GM12878 (cell line): ENCODE data around the gene PLXDC1. TPM values are rescaled to one million over a fixed set of nuclear protein-coding genes. Genes with fewer than 3 reads are reported as not detected.

ENCODE experiments used
- ATAC-seq: fragments of 200-7000 bp; cut with Tn5 transposase; 3 replicates; pipeline ENCODE4 v1.9.1; 2020; ENCODE audit warnings: mild to moderate bottlenecking, moderate library complexity
- BruUV-seq: library from RNA; stranded (reverse); fragments of 400-500 nt; replicated peaks from 2 replicates; lab custom pipeline; 2021; lab: Mats Ljungman, UMichigan
- CTCF ChIA-PET: fragments of 300-600 bp; sonication (Branson Sonifier 250); formaldehyde crosslinking; extraction: SDS; loops from one replicate; lab custom pipeline; 2021; ENCODE audit warnings: inconsistent platforms; lab: Yijun Ruan, JAX
- POLR2A ChIA-PET: fragments of 350-600 bp; formaldehyde crosslinking; extraction: SDS; loops from one replicate; lab custom pipeline; 2021; ENCODE audit warnings: inconsistent platforms; lab: Charles Lee
- RAD21 ChIA-PET: fragments of 300-600 bp; sonication (Branson Sonifier 250); formaldehyde crosslinking; loops from one replicate; lab custom pipeline; 2023; ENCODE audit warnings: antibody characterized with exemption; ENCODE audit not compliant: unreplicated experiment; lab: Charles Lee
- SMC1A ChIA-PET: fragments of 300-600 bp; sonication (Branson Sonifier 250); formaldehyde crosslinking; loops from one replicate; lab custom pipeline; 2023; ENCODE audit not compliant: unreplicated experiment, uncharacterized antibody; lab: Charles Lee
- DNase-seq: peaks from one replicate; pipeline ENCODE4 v3.0.0-alpha.2; 2011; ENCODE audit warnings: low read depth, low spot score
- FAIRE-seq: peaks from 3 replicates; lab custom pipeline; 2011; peaks lifted over from hg19 to GRCh38; lab: Jason Lieb, UNC
- H2AFZ ChIP-seq: 2 replicates; pipeline ENCODE4 v1.6.0; 2011; ENCODE audit warnings: low read depth, low read length, control low read depth; ENCODE audit not compliant: control insufficient read depth
- H3K27ac ChIP-seq: 2 replicates; pipeline ENCODE4 v1.5.1; 2011; ENCODE audit warnings: control low read depth; ENCODE audit not compliant: control insufficient read depth, insufficient read depth
- H3K27me3 ChIP-seq, 2 experiments: replicated peaks in 1 of 2; 2 replicates each; pipeline versions ENCODE4 v1.6.0 to v1.6.1; 2011; ENCODE audit warnings: low read length in 1 of 2; ENCODE audit not compliant: control insufficient read depth in 2 of 2, insufficient read depth in 2 of 2
- H3K36me3 ChIP-seq, 2 experiments: 2 replicates each; pipeline ENCODE4 v1.5.1; 2011; ENCODE audit warnings: low read length in 1 of 2; ENCODE audit not compliant: control insufficient read depth in 2 of 2, insufficient read depth in 2 of 2
- H3K4me1 ChIP-seq: 2 replicates; pipeline ENCODE4 v1.6.1; 2011; ENCODE audit warnings: mild to moderate bottlenecking, low read length, moderate library complexity, mixed read lengths; ENCODE audit not compliant: control insufficient read depth, insufficient read depth
- H3K4me2 ChIP-seq: 2 replicates; pipeline ENCODE4 v1.6.0; 2011; ENCODE audit warnings: control low read depth; ENCODE audit not compliant: control insufficient read depth, insufficient read depth
- H3K4me3 ChIP-seq: fragments of 200-600 bp; sonication (generic); 2 replicates; pipeline ENCODE4 v1.5.1; 2016
- H3K79me2 ChIP-seq: 2 replicates; pipeline ENCODE4 v1.6.0; 2011; ENCODE audit warnings: low read length; ENCODE audit not compliant: control insufficient read depth, insufficient read depth
- H3K9ac ChIP-seq: 2 replicates; pipeline ENCODE4 v1.8.0; 2011; ENCODE audit warnings: low read length, control low read depth, mixed read lengths; ENCODE audit not compliant: control insufficient read depth, insufficient read depth
- H3K9me3 ChIP-seq: replicated peaks from 3 replicates; pipeline ENCODE4 v1.5.1; 2011; ENCODE audit warnings: mild to moderate bottlenecking, low read length; ENCODE audit not compliant: control insufficient read depth, insufficient read depth
- H4K20me1 ChIP-seq: 2 replicates; pipeline ENCODE4 v1.6.0; 2011; ENCODE audit not compliant: control insufficient read depth, insufficient read depth
- BACH1 ChIP-seq: fragments of 450-650 bp; IDR thresholded peaks from 2 replicates; pipeline ENCODE4 v1.6.1; 2017; ENCODE audit warnings: mild to moderate bottlenecking, borderline replicate concordance
- IKZF1 ChIP-seq: fragments of 450-650 bp; conservative IDR thresholded peaks from 2 replicates; pipeline ENCODE4 v1.6.1; 2017; ENCODE audit warnings: antibody characterized with exemption, mild to moderate bottlenecking
- MYB ChIP-seq: fragments of 150-350 bp; IDR thresholded peaks from 2 replicates; pipeline ENCODE4 v1.6.1; 2014; ENCODE audit warnings: mild to moderate bottlenecking, low read depth, low read length, borderline replicate concordance
- NFYA ChIP-seq: IDR thresholded peaks from 2 replicates; pipeline ENCODE4 v1.6.1; 2011; ENCODE audit warnings: low read depth, mild to moderate bottlenecking, low read length, improper control_type of control experiment, borderline replicate concordance
- POU2F2 ChIP-seq: IDR thresholded peaks from 3 replicates; pipeline ENCODE4 v1.6.1; 2011; ENCODE audit warnings: low read depth, mild to moderate bottlenecking, low read length, borderline replicate concordance
- RAD21 ChIP-seq: IDR thresholded peaks from 2 replicates; pipeline ENCODE4 v1.6.1; 2011; ENCODE audit warnings: mild to moderate bottlenecking, low read depth, low read length, moderate library complexity; ENCODE audit not compliant: insufficient read depth
- RFX5 ChIP-seq: IDR thresholded peaks from 2 replicates; pipeline ENCODE4 v1.6.1; 2011; ENCODE audit warnings: low read depth, low read length, improper control_type of control experiment
- RUNX3 ChIP-seq: IDR thresholded peaks from 2 replicates; pipeline ENCODE4 v1.6.1; 2012; ENCODE audit warnings: low read length, inconsistent platforms
- SMAD1 ChIP-seq: fragments of 450-650 bp; IDR thresholded peaks from 2 replicates; pipeline ENCODE4 v1.6.1; 2018; ENCODE audit warnings: mild to moderate bottlenecking, low read depth; ENCODE audit not compliant: partially characterized antibody
- SMAD5 ChIP-seq: IDR thresholded peaks from 2 replicates; pipeline ENCODE4 v1.6.1; 2016; ENCODE audit warnings: antibody characterized with exemption, low read depth
- SREBF1 ChIP-seq: IDR thresholded peaks from 2 replicates; pipeline ENCODE4 v1.6.1; 2012; ENCODE audit warnings: mild to moderate bottlenecking, low read length
- ZNF217 ChIP-seq: fragments of 450-650 bp; IDR thresholded peaks from 2 replicates; pipeline ENCODE4 v1.6.1; 2017; ENCODE audit warnings: antibody characterized with exemption, mild to moderate bottlenecking
- WGBS: methylation state at CpG from one replicate; pipeline ENCODE4 v1.1.6; 2016; ENCODE audit warnings: low lambda C conversion rate; ENCODE audit not compliant: insufficient replicate concordance, insufficient coverage; ENCODE audit errors: missing lambda C conversion rate; 5-methylcytosine and 5-hydroxymethylcytosine counted together
- in situ Hi-C: fragments of 300-500 bp; cut with MboI; formaldehyde crosslinking; loops from 9 replicates; pipeline ENCODE4 v1.14.3; 2018; ENCODE audit warnings: mixed read lengths
- intact Hi-C: fragments of 100-400 bp; cut with micrococcal nuclease; formaldehyde crosslinking; loops from one replicate; pipeline ENCODE4 v1.14.2; 2022; ENCODE audit not compliant: unreplicated experiment
- polyA plus RNA-seq, 11 experiments: library from polyadenylated mRNA; depleted of rRNA in 4 of 11; unstranded in 6 of 11; stranded (reverse) in 5 of 11; fragments of >200 nt; fragmentation: Nextera tagmentation in 4 of 11; fragmentation: Illumina TruSeq in 1 of 11; extraction: Ambion mirVana in 4 of 11; extraction: Trizol in 1 of 11; gene quantifications; 1 replicate in 1 of 11; 2 replicates in 10 of 11; pipeline versions ENCODE4 v1.2.1 to v1.2.3, GENCODE V29; 2011 to 2016; ENCODE audit warnings: inconsistent platforms in 2 of 11, missing spikeins in 2 of 11, low read depth in 1 of 11
- total RNA-seq, 4 experiments: library from RNA; depleted of rRNA in 3 of 4; stranded (reverse); fragments of >200 nt in 3 of 4; fragmentation: Illumina TruSeq in 1 of 4; extraction: Trizol in 1 of 4; gene quantifications; 2 replicates each; pipeline versions ENCODE4 v1.2.1 to v1.2.3, GENCODE V29; 2013 to 2021
- TF ChIP-seq, protein P1 (sequence below): fragments of 450-650 bp; IDR thresholded peaks from 2 replicates; pipeline ENCODE4 v1.6.1; 2016; ENCODE audit warnings: mild to moderate bottlenecking
- TF ChIP-seq, protein P2 (sequence below): fragments of 450-650 bp; IDR thresholded peaks from 2 replicates; pipeline ENCODE4 v1.6.1; 2017; ENCODE audit warnings: mild to moderate bottlenecking

Gene PLXDC1
- total and polyA plus RNA-seq, 10 of the 15 experiments (the other 5 are each of a cell fraction or from before 2014, with no cell fraction given), result 0.03 to 0.30 (median 0.22) TPM; not detected in 7

DNA sequence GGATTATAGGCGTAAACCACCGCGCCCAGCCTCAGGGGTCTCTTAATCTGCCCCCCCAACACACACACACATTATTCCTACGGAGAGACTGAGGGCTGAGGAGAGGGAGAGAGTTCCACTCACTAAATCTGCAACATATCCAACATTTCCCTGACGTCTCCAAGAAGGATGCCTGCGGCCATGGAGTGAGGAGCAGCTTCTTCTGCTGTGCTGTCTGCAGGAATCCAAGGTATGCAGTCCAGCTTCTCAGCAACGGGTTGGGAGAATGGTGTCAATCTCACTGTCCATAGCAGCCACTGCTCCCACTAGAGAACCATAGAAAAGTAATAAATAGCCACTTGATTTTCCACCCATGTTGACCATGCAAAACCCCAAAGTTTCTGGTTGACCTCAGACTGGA lies 5.1 kb upstream of the PLXDC1 start:
- ChIA-PET POLR2A (no interaction called here), SMC1A (interaction anchor here (1.1 kb wide), 1 partner anchor 8 kb away, joined by 3 read pairs; no protein-coding TSS in a partner anchor), CTCF (interaction anchor here (0.7 to 5.9 kb wide), 3 partner anchors 9 to 100 kb away, joined by 3 to 128 read pairs (median 5); partner anchors contain the start of gene ARL5C), RAD21 (no interaction called here)
- ATAC-seq (no peak), FAIRE-seq (no peak), DNase-seq (no peak)
- Histone ChIP-seq H3K9ac (no peak overlapping the region), H4K20me1 (no peaks in the 10 kb centered on the region), H3K36me3 (no peaks in the 10 kb centered on the region), H3K4me2 (no peak overlapping the region), H3K9me3 (no peaks in the 10 kb centered on the region), H3K4me3 (no peak overlapping the region), H3K27me3 (no peaks in the 10 kb centered on the region; a peak in 1 of 4 replicates), H2AFZ (no peak overlapping the region), H3K4me1 (peaks cover 8% of the 10 kb centered on the region), H3K27ac (no peak overlapping the region), H3K79me2 (no peaks in the 10 kb centered on the region)
- TF ChIP-seq SMAD1 (no peak), RUNX3 (no peak), SREBF1 (no peak), POU2F2 (no peak), BACH1 (no peak), NFYA (no peak), IKZF1 (no peak)
- BruUV-seq, result no TSS peak
- in situ Hi-C loops, result loop anchor here (10.0 kb wide), 1 partner anchor 402 kb away; the partner anchor contains the start of gene PSMB3
- WGBS, result 64% methylated on average over 7 of the region's 7 CpGs
- intact Hi-C loops, result no loop called here

GRCh38 chr17:39155654-39156053 lies 4.2 kb upstream of the PLXDC1 start:
- no peak for DNase-seq
- Histone ChIP-seq H3K4me2 (no peak overlapping the region), H3K4me3 (no peak overlapping the region), H3K27ac (no peak overlapping the region), H3K27me3 (peaks cover 3% of the 10 kb centered on the region in 2 experiments; a peak in 3 of 4 replicates), H3K4me1 (peaks cover 8% of the 10 kb centered on the region), H4K20me1 (no peaks in the 10 kb centered on the region), H2AFZ (no peak overlapping the region), H3K36me3 (no peaks in the 10 kb centered on the region), H3K79me2 (no peaks in the 10 kb centered on the region), H3K9ac (no peak overlapping the region), H3K9me3 (no peaks in the 10 kb centered on the region)
- ChIA-PET RAD21 (no interaction called here), SMC1A (interaction anchor here (1.1 kb wide), 1 partner anchor 9 kb away, joined by 3 read pairs; no protein-coding TSS in a partner anchor), CTCF (interaction anchor here (1.6 to 5.9 kb wide), 2 partner anchors 10 to 19 kb away, joined by 5 to 128 read pairs; partner anchors contain the start of gene ARL5C), POLR2A (interaction anchor here (1.5 kb wide), 1 partner anchor 171 kb away, joined by 6 read pairs; no protein-coding TSS in a partner anchor)
- intact Hi-C loops, result no loop called here
- WGBS, result 21% methylated on average over 2 of the region's 2 CpGs
- no TSS peak for BruUV-seq
- FAIRE-seq, result no peak
- ATAC-seq, result no peak
- in situ Hi-C loops, result loop anchor here (10.0 kb wide), 1 partner anchor 401 kb away; the partner anchor contains the start of gene PSMB3
- TF ChIP-seq ZNF217 (no peak), SMAD5 (no peak), RFX5 (no peak), MYB (no peak), RAD21 (no peak)
- TF ChIP-seq, protein P1, sequence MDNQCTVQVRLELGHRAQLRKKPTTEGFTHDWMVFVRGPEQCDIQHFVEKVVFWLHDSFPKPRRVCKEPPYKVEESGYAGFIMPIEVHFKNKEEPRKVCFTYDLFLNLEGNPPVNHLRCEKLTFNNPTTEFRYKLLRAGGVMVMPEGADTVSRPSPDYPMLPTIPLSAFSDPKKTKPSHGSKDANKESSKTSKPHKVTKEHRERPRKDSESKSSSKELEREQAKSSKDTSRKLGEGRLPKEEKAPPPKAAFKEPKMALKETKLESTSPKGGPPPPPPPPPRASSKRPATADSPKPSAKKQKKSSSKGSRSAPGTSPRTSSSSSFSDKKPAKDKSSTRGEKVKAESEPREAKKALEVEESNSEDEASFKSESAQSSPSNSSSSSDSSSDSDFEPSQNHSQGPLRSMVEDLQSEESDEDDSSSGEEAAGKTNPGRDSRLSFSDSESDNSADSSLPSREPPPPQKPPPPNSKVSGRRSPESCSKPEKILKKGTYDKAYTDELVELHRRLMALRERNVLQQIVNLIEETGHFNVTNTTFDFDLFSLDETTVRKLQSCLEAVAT, result no peak
- TF ChIP-seq, protein P2, sequence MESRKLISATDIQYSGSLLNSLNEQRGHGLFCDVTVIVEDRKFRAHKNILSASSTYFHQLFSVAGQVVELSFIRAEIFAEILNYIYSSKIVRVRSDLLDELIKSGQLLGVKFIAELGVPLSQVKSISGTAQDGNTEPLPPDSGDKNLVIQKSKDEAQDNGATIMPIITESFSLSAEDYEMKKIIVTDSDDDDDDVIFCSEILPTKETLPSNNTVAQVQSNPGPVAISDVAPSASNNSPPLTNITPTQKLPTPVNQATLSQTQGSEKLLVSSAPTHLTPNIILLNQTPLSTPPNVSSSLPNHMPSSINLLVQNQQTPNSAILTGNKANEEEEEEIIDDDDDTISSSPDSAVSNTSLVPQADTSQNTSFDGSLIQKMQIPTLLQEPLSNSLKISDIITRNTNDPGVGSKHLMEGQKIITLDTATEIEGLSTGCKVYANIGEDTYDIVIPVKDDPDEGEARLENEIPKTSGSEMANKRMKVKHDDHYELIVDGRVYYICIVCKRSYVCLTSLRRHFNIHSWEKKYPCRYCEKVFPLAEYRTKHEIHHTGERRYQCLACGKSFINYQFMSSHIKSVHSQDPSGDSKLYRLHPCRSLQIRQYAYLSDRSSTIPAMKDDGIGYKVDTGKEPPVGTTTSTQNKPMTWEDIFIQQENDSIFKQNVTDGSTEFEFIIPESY, result no peak
